ENCODE data around the gene PRMT9. TPM values are rescaled to one million over a fixed set of nuclear protein-coding genes. Genes with fewer than 3 reads are reported as not detected.

Gene PRMT9
- total RNA-seq, 2 donors from 2014 or later, result 4.9 to 6.4 TPM

DNA sequence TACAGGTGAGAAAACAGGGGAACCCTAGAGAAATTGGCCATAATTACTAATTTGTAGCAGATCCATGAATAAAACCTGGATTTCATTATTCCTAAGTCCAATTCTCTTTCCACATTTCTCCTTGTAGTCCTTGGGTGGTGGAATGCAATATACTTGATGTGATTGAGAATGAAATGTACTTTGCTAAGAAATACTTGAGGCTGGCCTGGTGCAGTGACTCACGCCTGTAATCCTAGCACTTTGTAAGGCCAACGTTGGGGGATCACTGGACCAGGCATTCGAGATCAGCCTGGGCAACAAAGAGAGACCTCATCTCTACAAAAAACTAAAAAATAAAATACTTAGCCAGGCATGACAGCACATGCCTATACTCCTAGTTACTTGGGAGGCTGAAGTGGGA lies 50.9 kb downstream of the PRMT9 start:
- Histone ChIP-seq H3K27ac (no peak overlapping the region), H3K27me3 (no peaks in the 10 kb centered on the region), H3K9me3 (no peaks in the 10 kb centered on the region), H3K36me3 (no peaks in the 10 kb centered on the region), H3K4me1 (no peaks in the 10 kb centered on the region), H3K9ac (ENCODE audit: low read depth in 2 of 2, low read length in 2 of 2) (no peak overlapping the region), H3K4me3 (no peak overlapping the region)
- TF ChIP-seq, protein P1, sequence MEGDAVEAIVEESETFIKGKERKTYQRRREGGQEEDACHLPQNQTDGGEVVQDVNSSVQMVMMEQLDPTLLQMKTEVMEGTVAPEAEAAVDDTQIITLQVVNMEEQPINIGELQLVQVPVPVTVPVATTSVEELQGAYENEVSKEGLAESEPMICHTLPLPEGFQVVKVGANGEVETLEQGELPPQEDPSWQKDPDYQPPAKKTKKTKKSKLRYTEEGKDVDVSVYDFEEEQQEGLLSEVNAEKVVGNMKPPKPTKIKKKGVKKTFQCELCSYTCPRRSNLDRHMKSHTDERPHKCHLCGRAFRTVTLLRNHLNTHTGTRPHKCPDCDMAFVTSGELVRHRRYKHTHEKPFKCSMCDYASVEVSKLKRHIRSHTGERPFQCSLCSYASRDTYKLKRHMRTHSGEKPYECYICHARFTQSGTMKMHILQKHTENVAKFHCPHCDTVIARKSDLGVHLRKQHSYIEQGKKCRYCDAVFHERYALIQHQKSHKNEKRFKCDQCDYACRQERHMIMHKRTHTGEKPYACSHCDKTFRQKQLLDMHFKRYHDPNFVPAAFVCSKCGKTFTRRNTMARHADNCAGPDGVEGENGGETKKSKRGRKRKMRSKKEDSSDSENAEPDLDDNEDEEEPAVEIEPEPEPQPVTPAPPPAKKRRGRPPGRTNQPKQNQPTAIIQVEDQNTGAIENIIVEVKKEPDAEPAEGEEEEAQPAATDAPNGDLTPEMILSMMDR (IDR thresholded peaks at IDR 0.05), result no peak
- intact Hi-C loops (cut with DNase I), result no loop called here
- no peak for DNase-seq

DNA sequence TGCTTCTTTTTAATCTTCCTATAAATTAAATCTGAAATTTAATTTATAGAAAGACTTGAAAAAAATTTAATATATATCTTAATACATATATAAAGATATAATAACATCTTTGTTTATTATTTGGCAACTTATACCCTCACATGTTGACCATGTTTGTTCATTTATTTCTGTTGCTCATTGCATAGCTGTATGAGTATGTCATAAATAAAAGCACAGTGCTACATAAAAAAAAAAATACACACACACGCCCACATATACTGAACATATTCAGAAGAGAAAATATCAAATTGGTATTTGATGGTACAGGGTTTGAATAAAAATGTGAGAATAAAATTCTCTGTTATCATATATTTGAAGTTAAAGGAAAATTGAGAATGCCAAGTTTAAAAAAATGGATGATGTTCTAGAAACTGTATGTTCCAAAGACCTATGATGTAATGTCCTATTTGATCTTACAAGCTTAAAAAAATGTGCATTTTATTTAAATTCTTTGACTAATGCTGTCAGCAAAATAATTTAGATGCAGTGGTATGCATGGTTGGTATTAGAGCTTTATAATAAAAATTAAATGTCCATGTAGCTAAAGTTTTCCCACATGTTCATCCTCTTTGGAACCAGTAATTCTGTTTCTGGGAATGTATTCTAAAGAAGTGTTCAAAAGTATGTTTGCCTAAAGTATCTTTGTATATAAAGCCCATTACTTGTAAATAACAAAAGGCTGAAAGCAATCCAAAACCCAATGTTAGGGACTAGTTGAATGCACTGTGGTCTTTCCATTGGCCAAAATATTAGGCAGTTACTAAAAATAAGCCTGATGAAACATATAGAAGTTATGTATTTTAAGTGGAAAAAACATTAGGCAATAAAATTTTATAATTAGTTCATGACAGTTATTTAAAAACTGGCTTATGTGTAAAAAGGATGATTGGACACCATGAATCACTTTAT lies 53.9 kb downstream of the PRMT9 start:
- Histone ChIP-seq H3K27ac (no peak overlapping the region), H3K36me3 (no peaks in the 10 kb centered on the region), H3K4me1 (no peaks in the 10 kb centered on the region), H3K27me3 (no peaks in the 10 kb centered on the region), H3K4me3 (no peak overlapping the region), H3K9ac (ENCODE audit: low read depth in 2 of 2, low read length in 2 of 2) (no peak overlapping the region), H3K9me3 (no peaks in the 10 kb centered on the region)
- TF ChIP-seq, protein P1 (IDR thresholded peaks at IDR 0.05), result no peak
- intact Hi-C loops (cut with DNase I), result no loop called here
- no peak for DNase-seq

DNA sequence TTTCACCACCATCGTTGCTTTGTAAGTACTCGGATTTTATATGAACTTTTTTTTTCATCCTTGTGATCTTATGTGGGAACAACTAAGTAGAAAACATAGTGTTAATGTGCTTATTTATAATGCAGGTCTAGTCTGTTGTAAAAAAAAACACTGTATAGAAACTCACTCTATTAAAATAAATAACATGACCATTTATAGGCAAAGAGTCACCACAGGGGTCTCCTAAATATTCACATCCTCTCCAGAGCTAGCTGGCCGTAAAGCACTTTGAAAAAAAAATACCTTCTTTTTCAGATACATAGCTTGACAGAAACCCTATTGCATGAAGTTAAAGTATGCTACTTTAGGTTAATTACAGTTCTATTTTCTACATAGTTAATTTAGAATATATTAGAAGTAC lies 55.5 kb downstream of the PRMT9 start:
- Histone ChIP-seq H3K27ac (no peak overlapping the region), H3K27me3 (no peaks in the 10 kb centered on the region), H3K9ac (ENCODE audit: low read depth in 2 of 2, low read length in 2 of 2) (no peak overlapping the region), H3K4me1 (no peaks in the 10 kb centered on the region), H3K9me3 (no peaks in the 10 kb centered on the region), H3K36me3 (no peaks in the 10 kb centered on the region), H3K4me3 (no peak overlapping the region)
- intact Hi-C loops (cut with DNase I), result no loop called here
- no peak for DNase-seq
- TF ChIP-seq, protein P1 (IDR thresholded peaks at IDR 0.05), result no peak

DNA sequence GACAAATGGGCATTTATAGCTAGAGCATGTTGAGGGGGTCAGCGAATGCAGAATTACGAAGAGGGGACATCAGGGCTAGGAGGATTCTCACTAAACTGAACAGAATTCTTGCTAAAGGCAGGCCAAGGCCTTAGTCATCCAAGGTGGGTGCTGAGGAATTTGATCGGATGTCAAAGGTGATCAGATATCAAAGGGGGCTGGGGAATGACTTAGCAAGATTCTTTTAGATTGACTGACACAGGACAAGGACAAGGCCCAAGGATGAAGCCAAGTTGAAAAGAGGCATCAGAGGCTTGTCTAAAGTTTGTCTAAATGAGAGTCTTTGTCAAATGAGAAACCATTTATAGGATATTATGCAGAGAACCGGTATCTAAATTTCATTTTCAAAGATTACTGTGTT lies 57.1 kb downstream of the PRMT9 start:
- H3K4me3 ChIP-seq, result no peak overlapping the region
- H3K9ac ChIP-seq (ENCODE audit: low read depth in 2 of 2, low read length in 2 of 2), result no peak overlapping the region
- H3K27me3 ChIP-seq, result no peaks in the 10 kb centered on the region
- H3K4me1 ChIP-seq, result no peaks in the 10 kb centered on the region
- no peaks in the 10 kb centered on the region for H3K9me3 ChIP-seq
- H3K36me3 ChIP-seq, result no peaks in the 10 kb centered on the region
- TF ChIP-seq, protein P1 (IDR thresholded peaks at IDR 0.05), result no peak
- no peak for DNase-seq
- H3K27ac ChIP-seq, result no peak overlapping the region
- intact Hi-C loops (cut with DNase I), result no loop called here

DNA sequence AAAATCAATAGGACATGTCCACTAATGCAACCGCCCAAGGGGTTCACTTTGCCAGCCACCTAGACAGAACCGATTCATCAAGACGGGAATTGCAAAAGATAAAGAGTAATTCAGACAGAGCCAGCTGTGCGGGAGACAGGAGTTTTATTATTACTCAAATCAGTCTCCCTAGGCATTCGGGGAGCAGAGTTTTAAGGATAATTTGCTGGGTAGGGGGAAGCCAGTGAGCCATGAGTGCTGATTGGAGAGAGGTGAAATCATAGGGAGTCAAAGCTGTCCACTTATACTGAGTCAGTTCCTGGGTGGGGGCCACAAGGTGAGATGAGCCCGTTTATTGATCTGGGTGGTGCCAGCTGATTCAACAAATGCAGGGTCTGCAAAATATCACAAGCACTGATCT lies 58.2 kb downstream of the PRMT9 start:
- H3K27me3 ChIP-seq, result no peaks in the 10 kb centered on the region
- H3K9ac ChIP-seq (ENCODE audit: low read depth in 2 of 2, low read length in 2 of 2), result no peak overlapping the region
- no peak overlapping the region for H3K27ac ChIP-seq
- H3K4me3 ChIP-seq, result no peak overlapping the region
- H3K9me3 ChIP-seq, result no peaks in the 10 kb centered on the region
- TF ChIP-seq, protein P1 (IDR thresholded peaks at IDR 0.05), result no peak
- peaks cover 2% of the 10 kb centered on the region for H3K4me1 ChIP-seq
- intact Hi-C loops (cut with DNase I), result no loop called here
- no peaks in the 10 kb centered on the region for H3K36me3 ChIP-seq
- no peak for DNase-seq
